ENCODE results near the gene ADAMTS10.

- TF ChIP-seq CTCF (IDR thresholded peaks at IDR 0.05), result no peak
- no peak for TF ChIP-seq POLR2A (IDR thresholded peaks at IDR 0.05)
- TF ChIP-seq POLR2AphosphoS5 (IDR thresholded peaks at IDR 0.05), result no peak
- TF ChIP-seq EP300 (IDR thresholded peaks at IDR 0.05; ENCODE audit: low read depth), result no peak
Observed at GRCh38 chr19:8642561-8642960, 32.0 kb upstream of the ADAMTS10 start.
